ENCODE measurements around the gene USP33.
A peak's percentile ranks its signal among the peaks of the same experiment; 100 is the strongest.

DNA sequence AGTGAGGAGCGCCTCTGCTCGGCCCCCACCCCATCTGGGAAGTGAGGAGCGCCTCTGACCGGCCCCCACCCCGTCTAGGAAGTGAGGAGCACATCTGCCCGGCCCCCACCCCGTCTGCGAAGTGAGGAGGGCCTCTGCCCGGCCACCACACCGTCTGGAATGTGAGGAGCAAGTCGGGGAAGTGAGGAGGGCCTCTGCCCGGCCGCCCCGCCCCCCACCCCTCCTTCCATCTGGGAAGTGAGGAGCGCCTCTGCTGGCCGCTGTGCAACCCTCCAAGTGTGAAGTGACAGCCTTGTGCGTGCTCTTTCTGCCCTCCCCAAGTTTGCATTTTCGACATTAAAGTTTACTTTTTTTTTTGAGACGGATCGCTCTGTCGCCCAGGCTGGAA is 72.1 kb downstream of the USP33 start:
- TF ChIP-seq, protein P1, sequence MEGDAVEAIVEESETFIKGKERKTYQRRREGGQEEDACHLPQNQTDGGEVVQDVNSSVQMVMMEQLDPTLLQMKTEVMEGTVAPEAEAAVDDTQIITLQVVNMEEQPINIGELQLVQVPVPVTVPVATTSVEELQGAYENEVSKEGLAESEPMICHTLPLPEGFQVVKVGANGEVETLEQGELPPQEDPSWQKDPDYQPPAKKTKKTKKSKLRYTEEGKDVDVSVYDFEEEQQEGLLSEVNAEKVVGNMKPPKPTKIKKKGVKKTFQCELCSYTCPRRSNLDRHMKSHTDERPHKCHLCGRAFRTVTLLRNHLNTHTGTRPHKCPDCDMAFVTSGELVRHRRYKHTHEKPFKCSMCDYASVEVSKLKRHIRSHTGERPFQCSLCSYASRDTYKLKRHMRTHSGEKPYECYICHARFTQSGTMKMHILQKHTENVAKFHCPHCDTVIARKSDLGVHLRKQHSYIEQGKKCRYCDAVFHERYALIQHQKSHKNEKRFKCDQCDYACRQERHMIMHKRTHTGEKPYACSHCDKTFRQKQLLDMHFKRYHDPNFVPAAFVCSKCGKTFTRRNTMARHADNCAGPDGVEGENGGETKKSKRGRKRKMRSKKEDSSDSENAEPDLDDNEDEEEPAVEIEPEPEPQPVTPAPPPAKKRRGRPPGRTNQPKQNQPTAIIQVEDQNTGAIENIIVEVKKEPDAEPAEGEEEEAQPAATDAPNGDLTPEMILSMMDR (IDR thresholded peaks at IDR 0.05; ENCODE audit: low read depth, low read length, poor library complexity, severe bottlenecking): peak; percentile 51
- TF ChIP-seq EZH2phosphoT487 (IDR thresholded peaks at IDR 0.05; ENCODE audit: borderline replicate concordance, low read length): no peak

Measured in DOHH2 (cell line).